COLO668 (cell line): ENCODE results near the gene CCDC170.
"Not testable (repeated sequence)": the region's sequence is repeated elsewhere in the genome, so short reads cannot be mapped to it uniquely, and the experiment has no call there.

ENCODE experiments used
- DNase-seq: peaks from one replicate; lab custom pipeline; 2025; ENCODE audit not compliant: unreplicated experiment; lab: John Stamatoyannopoulos, UW

The CCDC170 gene

GRCh38 chr6:151493804-151494234 is at the start of gene CCDC170:
CCDC170 (plus strand) TSS chr6:151494017; CDS start chr6:151494129, 112 bp downstream.
- peak; percentile 75 for DNase-seq

GRCh38 chr6:151445482-151445881 is 48.3 kb upstream of the CCDC170 start:
- DNase-seq = no peak

- DNase-seq = no peak
These were observed 46.6 kb upstream of the CCDC170 start for GRCh38 chr6:151447237-151447636.

- DNase-seq = no peak
These were observed 45.2 kb upstream of the CCDC170 start for GRCh38 chr6:151448623-151449022.

GRCh38 chr6:151450928-151451327 is 42.9 kb upstream of the CCDC170 start:
- not testable (repeated sequence) for DNase-seq

- no peak for DNase-seq
These were observed 42.3 kb upstream of the CCDC170 start for GRCh38 chr6:151451417-151451949.

GRCh38 chr6:151451950-151452749 is 41.7 kb upstream of the CCDC170 start, which contains the start of gene RMND1:
RMND1 (minus strand) TSS chr6:151452126; CDS start chr6:151445811, 6,315 bp downstream.
- peak; percentile 98 for DNase-seq

- peak; percentile 4 for DNase-seq
These were observed 40.9 kb upstream of the CCDC170 start for GRCh38 chr6:151452750-151453427.

GRCh38 chr6:151455751-151456398 is 37.9 kb upstream of the CCDC170 start:
- DNase-seq = not testable (repeated sequence)

GRCh38 chr6:151461673-151462072 is 32.1 kb upstream of the CCDC170 start:
- DNase-seq = no peak

GRCh38 chr6:151464702-151465101 is 29.1 kb upstream of the CCDC170 start:
- DNase-seq = no peak

- peak; percentile 1 for DNase-seq
These were observed 17.9 kb upstream of the CCDC170 start for GRCh38 chr6:151475653-151476523.

- DNase-seq = no peak
These were observed 16.1 kb upstream of the CCDC170 start for GRCh38 chr6:151477726-151478125.

GRCh38 chr6:151478670-151479069 is 15.1 kb upstream of the CCDC170 start:
- no peak for DNase-seq

- DNase-seq = no peak
These were observed 12.0 kb upstream of the CCDC170 start for GRCh38 chr6:151481786-151482185.

- no peak for DNase-seq
These were observed 11.5 kb upstream of the CCDC170 start for GRCh38 chr6:151482290-151482689.

GRCh38 chr6:151483994-151484393 is 9.8 kb upstream of the CCDC170 start:
- DNase-seq = no peak

GRCh38 chr6:151488226-151488625 is 5.6 kb upstream of the CCDC170 start:
- no peak for DNase-seq

GRCh38 chr6:151490996-151491395 is 2.8 kb upstream of the CCDC170 start:
- no peak for DNase-seq

GRCh38 chr6:151493161-151493803 is 535 bp upstream of the CCDC170 start:
- DNase-seq = no peak
